ENCODE measurements around the gene HOXB1.

- TF ChIP-seq CTCF (IDR thresholded peaks at IDR 0.05) = no peak
- TF ChIP-seq SIN3A (IDR thresholded peaks at IDR 0.05; ENCODE audit: borderline replicate concordance, insufficient read depth, low read depth, low read length) = no peak
- no peak for TF ChIP-seq REST (IDR thresholded peaks at IDR 0.05; ENCODE audit: insufficient read depth in 1 of 2, low read depth in 2 of 2, low read length in 1 of 2)
- no peak for TF ChIP-seq TCF7L2 (IDR thresholded peaks at IDR 0.05; ENCODE audit: low read depth, low read length)
- TF ChIP-seq POLR2AphosphoS5 (IDR thresholded peaks at IDR 0.05; ENCODE audit: low read depth, low read length) = no peak
Measured at GRCh38 chr17:48499735-48500434, 30.9 kb downstream of the HOXB1 start.
